Omental fat pad (tissue), 4 donors: ENCODE measurements around the gene TXNDC2. TPM values are rescaled to one million over a fixed set of nuclear protein-coding genes. Genes with fewer than 3 reads are reported as not detected.

Experiments
- ATAC-seq: fragments of 150-250 bp; one replicate; pipeline ENCODE4 v1.9.1; 2016; ENCODE audit warnings: mild to moderate bottlenecking, moderate library complexity; ENCODE audit not compliant: low FRiP score
- DNase-seq: peaks from one replicate; pipeline ENCODE4 v3.0.0-alpha.2; 2019; ENCODE audit warnings: low spot score
- total RNA-seq, 4 donors: library from RNA; depleted of rRNA; stranded (reverse); fragments of >200 nt; gene quantifications; one replicate each; pipeline ENCODE4 v1.1.0, GENCODE V29; 2016
- TF ChIP-seq, protein P1 (sequence below), 3 donors: fragments of 450-650 bp; IDR thresholded peaks; one replicate each; pipeline ENCODE4 v1.5.1; 2016 to 2017; ENCODE audit warnings: antibody characterized with exemption in 3 of 3, mild to moderate bottlenecking in 3 of 3, moderate library complexity in 2 of 3

Gene TXNDC2
- total RNA-seq, 4 donors from 2014 or later: 0.24 to 0.44 TPM; not detected in 2

DNA sequence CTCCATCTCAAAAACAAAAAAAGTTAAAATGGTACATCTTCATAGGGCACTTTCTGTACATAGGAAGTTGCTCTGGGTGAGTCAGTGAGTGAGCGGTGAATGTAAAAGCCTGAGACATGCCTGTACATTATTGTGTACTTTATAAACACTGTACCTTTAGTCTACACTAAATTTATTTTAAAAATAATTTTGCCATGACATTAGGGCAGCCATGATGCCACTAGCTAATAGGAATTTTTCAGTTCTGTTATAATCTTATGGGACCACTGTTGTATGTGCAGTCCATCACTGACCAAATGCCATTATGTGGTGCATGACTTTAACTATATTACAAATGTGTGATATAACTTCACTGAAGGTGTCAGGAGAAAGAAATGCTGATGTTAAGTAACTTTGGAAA, 11.0 kb upstream of the TXNDC2 start:
- ATAC-seq: no peak
- DNase-seq: no peak
- TF ChIP-seq, protein P1, sequence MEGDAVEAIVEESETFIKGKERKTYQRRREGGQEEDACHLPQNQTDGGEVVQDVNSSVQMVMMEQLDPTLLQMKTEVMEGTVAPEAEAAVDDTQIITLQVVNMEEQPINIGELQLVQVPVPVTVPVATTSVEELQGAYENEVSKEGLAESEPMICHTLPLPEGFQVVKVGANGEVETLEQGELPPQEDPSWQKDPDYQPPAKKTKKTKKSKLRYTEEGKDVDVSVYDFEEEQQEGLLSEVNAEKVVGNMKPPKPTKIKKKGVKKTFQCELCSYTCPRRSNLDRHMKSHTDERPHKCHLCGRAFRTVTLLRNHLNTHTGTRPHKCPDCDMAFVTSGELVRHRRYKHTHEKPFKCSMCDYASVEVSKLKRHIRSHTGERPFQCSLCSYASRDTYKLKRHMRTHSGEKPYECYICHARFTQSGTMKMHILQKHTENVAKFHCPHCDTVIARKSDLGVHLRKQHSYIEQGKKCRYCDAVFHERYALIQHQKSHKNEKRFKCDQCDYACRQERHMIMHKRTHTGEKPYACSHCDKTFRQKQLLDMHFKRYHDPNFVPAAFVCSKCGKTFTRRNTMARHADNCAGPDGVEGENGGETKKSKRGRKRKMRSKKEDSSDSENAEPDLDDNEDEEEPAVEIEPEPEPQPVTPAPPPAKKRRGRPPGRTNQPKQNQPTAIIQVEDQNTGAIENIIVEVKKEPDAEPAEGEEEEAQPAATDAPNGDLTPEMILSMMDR (IDR thresholded peaks at IDR 0.05): no peak

DNA sequence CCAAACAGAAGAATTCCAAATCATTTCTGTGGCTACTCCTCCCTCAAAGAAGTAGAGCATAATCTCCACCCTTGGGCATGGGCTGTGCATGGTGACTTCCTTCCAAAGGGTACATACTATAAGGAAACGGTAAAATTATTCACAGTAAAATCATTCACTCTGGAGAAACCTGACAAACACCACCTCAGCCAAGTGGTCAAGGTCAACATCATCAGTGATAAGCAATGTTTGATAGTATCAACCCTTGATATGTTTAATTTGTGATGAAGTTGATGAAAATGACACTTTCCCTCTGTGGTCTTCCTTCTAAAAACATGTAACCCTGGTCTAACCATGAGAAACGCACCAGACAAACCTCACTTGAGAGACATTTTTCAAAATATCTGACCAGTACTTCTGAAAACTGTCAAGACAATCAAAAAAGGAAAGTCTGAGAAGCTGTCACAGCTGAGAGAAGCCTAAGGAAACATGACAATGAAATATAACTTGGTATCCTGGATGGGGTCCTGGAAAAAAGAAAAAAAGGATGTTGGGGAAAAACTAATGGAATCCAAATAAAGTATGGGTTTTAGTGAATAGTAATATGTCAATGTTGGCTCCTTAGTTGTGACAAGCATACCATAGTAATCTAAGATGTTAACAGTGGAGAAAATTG, 9.4 kb upstream of the TXNDC2 start:
- TF ChIP-seq, protein P1 (IDR thresholded peaks at IDR 0.05): no peak
- ATAC-seq: no peak
- DNase-seq: no peak

DNA sequence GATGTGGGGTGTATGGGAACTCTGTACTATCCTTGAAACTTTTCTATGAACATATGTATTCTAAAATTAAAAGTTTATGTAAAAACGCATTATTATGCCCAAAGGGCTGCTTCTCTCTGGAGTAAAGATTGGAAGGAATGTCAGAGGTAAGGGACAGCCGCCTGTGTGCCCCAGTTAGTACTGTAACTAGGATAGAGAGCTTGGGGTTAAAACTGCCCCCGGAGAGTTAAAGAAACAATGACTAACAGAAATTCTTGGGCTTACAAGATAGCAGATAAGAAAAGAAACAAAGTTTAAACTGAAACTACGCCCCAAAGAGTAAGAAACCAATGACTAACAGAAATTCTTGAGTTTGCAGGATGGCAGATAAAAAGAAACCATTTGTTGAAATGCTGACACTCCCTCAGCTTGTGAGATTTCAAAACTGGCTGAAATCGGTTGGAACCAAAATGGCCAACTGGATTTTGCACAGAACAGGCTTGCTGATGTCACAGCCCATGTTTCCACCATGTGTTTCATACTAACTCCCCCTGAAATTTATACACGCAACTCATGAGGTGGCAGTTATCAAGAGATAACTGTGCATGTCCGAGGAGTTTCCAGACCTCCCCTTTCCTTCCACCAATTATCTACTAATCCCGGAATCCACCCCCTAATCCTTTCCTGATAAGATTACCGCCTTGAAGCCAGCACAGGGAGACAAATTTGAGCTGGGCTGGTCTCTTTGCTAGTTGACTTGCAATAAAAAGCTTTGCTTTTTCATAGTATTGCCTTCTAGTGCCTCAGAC, 8.7 kb upstream of the TXNDC2 start:
- no peak for DNase-seq
- ATAC-seq: peak; percentile 93
- TF ChIP-seq, protein P1 (IDR thresholded peaks at IDR 0.05): no peak

DNA sequence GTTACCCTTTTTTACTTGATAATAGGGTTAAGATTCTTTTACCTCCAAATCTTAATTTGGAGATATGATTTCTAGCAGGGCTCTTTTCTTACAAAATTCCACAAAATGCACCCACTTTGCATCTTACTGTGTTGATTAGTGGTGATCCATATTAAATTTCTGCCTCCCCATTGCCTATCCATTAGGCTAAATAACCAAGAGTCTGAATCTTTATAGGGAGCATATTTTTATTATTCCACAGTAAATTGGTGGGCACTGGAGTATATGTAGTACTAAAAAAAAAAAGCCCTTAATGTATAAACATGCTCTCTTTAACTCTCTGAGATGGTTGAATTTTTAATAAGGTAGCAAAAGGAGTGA, 8.1 kb upstream of the TXNDC2 start:
- DNase-seq (no peak), ATAC-seq (no peak)
- TF ChIP-seq, protein P1 (IDR thresholded peaks at IDR 0.05): no peak

DNA sequence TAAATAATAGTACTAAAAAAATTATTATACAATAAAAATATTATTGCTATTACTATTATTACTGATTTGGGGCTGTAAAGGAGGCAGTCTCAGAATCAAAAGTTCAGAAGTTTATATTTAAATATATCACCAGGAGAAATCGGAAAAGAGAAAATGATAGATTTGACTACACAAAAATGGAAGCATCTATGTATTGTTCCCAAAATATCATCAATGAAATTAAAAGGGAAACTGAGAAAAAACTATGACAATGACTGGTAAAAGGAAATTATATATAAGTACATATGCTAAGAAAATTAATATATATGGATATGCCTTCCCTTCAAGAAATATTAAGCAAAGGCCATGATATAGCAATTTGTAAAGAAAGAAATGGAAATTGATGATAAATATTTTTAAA, 7.7 kb upstream of the TXNDC2 start:
- ATAC-seq (no peak), DNase-seq (no peak)
- TF ChIP-seq, protein P1 (IDR thresholded peaks at IDR 0.05): no peak

DNA sequence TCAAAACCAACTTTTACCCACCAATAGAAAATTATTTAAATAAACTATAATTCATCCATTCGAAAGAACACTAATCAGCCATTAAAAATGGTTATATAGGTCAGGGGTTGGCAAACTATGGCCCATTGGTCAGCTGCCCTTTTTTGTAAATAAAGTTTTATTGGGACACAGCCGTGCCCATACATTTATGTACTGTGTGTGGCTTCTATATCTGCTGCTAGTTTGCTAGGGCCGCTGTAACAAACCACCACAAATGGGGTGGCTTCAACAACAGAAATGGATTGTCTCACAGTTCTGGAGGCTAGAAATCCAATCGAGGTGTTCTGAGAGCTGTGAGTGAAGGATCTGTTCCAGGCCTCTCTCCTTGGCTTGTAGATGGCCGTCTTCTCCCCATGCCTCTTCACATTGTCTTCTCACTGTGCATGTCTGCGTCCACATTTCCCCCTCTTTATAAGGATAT, 7.0 kb upstream of the TXNDC2 start:
- DNase-seq (no peak), ATAC-seq (no peak)
- TF ChIP-seq, protein P1 (IDR thresholded peaks at IDR 0.05): no peak

DNA sequence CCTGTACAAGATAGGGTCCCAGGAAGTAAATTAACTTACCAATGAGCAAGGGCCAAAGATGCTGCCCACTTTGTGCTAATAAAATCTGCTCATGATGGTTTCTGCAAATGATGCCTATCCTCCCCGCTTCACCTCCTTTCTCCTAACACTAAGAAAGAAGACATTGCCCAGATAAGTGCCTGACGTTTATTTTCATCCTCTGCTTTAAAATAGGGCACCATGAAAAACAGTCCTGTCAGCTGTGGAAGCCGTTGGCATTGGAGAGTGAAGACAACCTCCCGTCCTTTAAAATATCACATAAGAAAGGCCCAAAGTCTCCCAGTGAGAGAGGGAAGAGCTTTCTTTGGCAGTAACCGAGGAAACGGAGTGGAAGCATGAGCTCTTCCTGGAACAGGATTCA, 1.7 kb upstream of the TXNDC2 start:
- TF ChIP-seq, protein P1 (IDR thresholded peaks at IDR 0.05): no peak
- DNase-seq (no peak), ATAC-seq (no peak)
